ENCODE results near the gene PITX2. TPM values are rescaled to one million over a fixed set of nuclear protein-coding genes. Genes with fewer than 3 reads are reported as not detected.

The PITX2 gene
- total RNA-seq, 1 experiment from 2014 or later, result 60.5 TPM

DNA sequence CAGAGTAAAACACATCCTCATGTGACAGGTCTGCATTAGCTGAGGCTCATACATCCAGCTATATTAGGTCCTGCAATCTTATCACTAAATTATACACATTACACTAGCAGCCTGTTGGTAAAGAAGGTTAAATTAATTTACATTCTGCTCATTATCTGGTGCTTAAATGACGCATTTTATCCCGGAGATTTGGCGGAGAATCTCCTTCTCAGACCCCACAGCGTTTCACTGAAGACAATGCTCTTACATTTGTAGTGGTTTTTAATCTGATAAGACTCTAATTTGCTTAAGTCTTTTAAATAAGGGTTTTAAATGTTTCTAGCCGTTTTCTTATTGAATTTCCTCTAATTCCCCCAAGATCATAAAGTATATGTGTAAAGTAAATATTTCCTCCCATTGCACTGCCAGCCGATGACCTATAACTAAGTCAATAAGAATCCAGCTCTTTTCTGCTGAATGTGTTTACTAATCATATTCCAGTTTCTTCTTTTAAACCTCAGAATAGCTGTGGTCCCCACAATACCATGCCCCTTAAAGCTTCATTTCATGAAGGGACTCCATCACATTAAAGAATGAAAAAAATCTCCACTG, 2.1 kb upstream of the PITX2 start:
- DNase-seq (ENCODE audit: low read depth), result no peak

DNA sequence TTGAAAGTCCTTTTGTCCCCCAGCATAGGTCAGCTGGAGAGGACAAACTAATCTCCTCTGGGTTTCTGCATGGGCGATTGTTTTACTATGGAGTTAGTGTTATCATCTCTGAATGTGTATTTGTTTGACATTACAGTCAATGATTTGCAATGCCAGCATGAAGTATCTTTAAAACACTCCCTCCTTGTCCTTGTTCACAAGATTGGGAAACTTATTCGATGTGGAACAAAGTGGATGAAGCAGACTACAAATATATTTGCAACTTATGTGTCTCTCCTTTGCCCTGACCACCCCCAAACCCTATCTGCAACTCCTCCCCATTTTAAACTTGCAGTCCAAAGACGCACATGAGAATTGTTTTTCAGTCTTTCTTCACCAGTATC, 1.5 kb upstream of the PITX2 start:
- no peak for DNase-seq (ENCODE audit: low read depth)

DNA sequence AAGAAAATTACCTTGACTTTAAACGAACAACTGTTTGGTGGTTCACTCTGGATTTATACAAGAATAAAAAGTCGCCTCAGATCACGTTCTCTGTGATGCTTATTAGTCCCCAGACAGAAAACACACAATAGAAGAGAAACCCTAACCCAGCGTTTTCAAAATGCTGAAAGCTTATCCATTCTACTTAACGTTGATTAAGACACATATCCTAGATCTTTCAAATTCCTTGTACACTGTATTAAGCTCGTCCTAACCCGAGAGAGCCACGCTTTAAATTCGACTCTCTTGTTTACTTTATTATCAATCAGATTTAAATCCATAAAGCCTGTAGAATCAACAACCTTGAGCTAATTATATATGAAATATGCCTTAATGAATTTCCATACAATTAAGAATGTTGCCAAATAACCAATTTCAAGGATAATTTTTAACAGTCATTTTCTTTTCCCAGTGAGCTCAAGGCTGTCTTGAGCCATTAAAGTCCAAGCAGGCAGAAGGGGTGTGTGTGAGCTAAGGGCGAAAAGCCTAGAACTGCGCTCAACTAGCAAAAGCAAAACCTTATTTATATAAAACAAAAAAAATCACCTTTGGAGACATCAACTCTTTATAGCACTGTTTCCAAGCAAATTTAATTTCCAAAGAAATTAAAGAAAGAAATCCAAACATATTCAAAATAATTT, 981 bp upstream of the PITX2 start:
- DNase-seq (ENCODE audit: low read depth), result peak; percentile 55

- DNase-seq (ENCODE audit: low read depth), result no peak
These were observed 782 bp downstream of the PITX2 start for GRCh38 chr4:110621839-110622751.

DNA sequence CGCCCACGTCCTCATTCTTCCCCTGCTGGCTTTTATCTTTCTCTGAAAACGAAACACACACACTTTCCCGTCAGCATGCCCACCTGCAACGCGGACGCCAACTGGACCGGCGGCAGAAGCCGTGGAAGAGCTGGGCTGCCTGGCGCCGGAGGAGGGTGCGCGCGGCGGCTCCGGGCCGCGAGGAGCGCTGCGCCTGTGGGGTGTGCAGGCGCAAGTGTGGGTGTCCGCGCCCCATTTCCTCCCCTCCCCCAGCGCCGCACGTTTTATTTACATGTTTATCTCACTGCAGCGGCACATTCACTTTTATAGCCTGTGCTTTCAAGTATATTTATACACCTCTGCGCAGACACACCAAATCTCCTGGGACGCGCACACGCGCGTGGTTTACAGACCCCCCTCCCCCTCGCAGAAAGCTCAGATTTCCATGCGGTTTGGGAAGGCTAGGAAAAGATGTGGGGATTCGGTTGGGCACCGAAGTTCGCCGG, 1.5 kb downstream of the PITX2 start:
- peak; percentile 76 for DNase-seq (ENCODE audit: low read depth)

GRCh38 chr4:110620691-110621327, 2.1 kb downstream of the PITX2 start:
- DNase-seq (ENCODE audit: low read depth), result peak; percentile 78

GRCh38 chr4:110620322-110620690, 2.6 kb downstream of the PITX2 start:
- no peak for DNase-seq (ENCODE audit: low read depth)

DNA sequence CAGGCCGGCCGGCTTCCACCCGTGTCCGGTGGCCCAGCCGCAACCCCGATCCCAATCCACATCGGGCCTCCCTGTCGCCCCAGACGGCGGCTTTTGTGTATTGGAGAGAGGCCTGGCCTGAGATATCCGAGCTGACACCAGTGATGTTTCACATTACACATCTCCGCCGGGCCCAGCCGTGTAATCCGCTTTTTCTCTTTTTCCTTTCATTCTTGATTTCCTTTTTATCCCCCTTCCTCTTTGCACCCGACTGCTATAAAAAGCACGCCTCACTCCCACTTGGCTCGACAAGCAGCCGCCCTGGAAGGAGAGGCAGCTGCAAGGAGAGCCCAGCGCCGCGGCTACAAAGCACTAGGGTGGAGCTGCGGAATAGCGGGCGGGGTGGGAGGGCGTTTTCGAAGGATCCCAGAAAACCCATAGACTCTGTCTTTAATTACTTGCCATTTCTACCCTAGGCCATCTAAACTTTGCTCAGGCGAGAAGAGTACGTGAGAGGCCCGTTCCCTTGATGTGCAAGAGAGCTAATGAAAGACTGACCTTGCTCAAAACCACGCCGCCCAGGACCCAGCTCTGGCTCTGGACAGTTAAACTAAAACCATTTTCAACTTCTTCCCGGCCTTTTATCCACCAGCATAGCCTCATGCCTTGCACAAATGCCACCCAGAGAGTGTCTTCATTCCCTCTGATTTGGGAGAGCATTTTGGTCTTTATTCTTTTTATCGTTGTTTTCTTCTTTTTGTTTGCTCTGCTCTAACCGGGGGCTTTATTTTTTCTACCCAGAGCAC, 3.2 kb downstream of the PITX2 start:
- peak; percentile 77 for DNase-seq (ENCODE audit: low read depth)

DNA sequence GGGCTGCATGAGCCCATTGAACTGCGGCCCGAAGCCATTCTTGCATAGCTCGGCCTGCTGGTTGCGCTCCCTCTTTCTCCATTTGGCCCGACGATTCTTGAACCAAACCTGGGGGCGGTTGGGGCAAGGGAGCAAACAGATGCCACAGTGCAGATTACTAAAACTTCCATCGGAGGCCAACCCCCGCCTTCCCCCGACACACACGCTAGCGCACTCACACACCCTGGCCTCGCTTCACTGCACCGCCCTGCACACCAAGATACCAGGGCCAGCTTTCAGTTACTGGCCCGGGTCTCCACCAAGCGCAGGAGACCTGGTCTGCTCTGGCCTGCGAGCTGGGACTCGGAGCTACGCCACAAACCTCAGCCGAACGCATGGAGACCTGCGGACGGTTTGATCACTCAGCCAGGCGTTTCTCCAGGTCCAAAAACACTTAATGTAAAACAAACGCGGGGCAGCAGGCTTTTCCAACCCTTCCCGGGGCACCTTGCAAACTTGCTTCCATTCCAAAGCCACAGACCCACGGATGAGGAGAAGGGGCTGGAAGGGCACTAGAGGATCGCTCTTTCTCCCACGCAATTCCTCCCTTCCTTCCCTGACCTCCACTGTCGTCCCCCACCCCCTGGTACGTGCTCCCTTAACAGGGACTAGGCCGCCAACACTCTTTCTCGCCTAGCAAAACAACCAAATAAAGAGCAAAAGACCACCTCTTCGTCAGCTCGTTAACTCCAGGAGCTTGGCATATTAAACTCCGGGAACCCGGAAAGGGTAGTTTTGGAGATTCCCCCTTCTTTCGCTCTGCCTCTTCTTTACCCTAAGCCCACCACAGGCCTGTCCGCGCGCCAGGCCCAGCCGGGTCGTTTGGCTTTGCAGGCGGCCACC, 4.1 kb downstream of the PITX2 start:
- peak; percentile 49 for DNase-seq (ENCODE audit: low read depth)

- DNase-seq (ENCODE audit: low read depth), result peak; percentile 69
These were observed 5.0 kb downstream of the PITX2 start for GRCh38 chr4:110617646-110618580.

- DNase-seq (ENCODE audit: low read depth), result no peak
These were observed 5.7 kb downstream of the PITX2 start for GRCh38 chr4:110617075-110617640.

- no peak for DNase-seq (ENCODE audit: low read depth)
These were observed 6.4 kb downstream of the PITX2 start for GRCh38 chr4:110616238-110617074.

DNA sequence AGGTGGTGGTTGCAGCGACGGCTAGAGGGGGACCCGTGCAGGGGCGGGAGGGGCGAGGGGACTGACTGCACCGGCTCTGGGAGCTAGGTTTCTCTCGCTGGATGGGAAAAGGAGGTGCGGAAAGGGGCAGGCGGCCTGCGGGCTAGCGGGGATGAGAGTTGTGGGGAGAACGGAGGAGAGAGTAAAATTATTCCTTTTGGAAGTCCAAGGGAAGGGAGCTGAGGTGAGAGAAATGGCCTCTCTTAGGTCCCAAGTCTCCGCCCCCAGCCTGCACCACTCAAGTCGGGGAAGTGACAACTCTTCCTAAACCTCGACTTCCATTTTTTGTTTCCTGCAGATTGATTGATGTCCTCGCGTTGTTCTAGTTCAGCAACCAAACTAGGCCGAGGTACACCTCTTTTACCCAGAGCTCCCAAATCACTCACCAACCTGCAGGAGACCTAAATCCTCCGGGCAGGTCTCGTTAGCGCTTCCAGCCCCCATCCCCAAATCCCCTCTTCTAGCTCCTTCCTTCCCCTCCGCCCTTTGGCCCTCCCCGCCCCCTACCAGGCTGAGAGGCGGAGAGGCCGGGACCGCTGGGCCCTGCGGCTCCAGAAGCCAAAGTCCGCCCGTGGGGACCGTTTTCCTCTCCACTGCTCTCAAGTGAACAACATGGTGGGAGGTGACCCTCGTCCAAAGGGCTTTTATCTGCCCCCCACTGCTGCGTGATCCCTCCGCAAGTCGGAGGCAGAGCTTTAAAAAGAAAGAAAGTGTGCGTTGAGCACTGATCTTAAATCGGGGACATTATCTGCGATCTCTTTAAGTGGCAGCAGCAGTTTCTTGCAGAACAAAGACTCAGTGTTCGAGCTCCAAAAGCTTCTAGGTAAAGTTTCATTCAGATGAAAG, 7.3 kb downstream of the PITX2 start:
- no peak for DNase-seq (ENCODE audit: low read depth)

GRCh38 chr4:110614976-110615352, 7.9 kb downstream of the PITX2 start:
- DNase-seq (ENCODE audit: low read depth), result no peak

DNA sequence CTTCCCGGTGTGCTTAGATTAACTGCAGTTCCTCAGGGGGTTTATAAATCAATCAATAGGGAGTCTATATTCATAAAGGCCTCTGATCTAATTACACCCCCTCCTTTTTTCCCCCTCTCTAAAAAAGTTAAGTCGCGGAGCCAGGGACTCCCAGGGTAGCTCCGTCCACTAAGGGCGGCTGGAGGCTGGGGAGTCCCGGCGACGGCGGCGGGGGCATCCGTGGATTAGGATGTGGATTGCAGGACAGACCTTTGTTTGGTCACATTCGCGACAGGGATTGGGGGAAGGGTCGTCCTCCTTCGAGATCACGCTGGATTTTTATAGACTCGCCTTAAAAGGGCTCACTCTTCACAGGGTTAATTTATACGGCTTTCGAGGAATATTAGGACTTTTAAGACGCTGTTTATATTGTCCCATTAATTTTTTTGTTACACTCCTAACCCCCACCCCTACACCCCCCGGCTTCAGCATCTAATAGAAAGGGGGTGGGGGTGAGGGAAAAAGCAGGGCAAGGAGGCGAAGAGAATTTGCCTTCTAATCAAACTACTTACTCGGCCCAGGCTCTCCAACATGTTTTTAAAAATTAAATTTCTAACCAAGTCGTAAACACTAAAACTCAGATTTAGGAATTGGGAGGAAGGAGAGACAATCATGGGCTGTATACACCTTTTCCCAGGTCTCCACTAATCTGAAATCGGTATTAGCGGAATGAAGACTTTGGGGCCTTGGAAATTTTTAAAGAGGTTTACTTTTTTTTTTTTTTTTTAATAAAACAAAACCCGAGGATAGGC, 8.5 kb downstream of the PITX2 start:
- DNase-seq (ENCODE audit: low read depth), result no peak

GRCh38 chr4:110613745-110614144, 9.1 kb downstream of the PITX2 start:
- DNase-seq (ENCODE audit: low read depth), result no peak
